ENCODE measurements around the gene ZNF646.

The ZNF646 gene

DNA sequence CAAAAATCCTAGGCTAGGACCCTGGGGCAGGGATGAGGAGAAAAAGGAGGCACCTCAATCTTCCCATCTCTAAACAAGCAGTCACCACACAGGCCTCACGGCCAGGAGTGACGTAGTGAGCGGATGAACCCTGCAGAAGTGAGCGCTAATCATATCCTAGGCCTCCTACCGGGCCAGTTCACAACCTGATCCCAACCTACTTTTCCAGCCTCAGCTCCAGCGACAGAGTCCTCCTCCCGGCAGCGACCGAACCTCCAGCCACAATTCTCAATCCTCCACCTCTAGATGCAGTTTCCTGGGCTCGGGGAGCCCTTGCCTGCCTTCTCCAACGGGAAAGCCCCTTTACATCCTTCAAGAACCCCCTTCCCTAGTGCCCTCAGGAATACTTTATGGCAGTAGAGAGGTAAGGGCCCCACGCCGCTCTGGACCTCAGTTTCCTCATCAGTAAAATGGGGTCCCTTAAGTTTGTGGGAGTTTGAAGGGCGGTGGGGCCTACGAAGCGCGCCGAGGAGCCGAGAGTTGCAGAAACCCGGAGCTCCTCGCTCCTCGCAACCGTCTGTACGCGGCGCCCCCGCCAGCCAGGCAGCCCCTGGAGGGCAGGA, 1.6 kb upstream of the ZNF646 start:
- H3K9ac ChIP-seq (ENCODE audit: low read depth, low read length): peak overlapping the region; percentile 84
- peaks cover 5% of the 10 kb centered on the region for H3K4me1 ChIP-seq (ENCODE audit: control insufficient read depth, insufficient read depth, low read length)
- no peaks in the 10 kb centered on the region for H3K27me3 ChIP-seq (ENCODE audit: control insufficient read depth, insufficient read depth, low read length)
- no peaks in the 10 kb centered on the region for H3K9me3 ChIP-seq (ENCODE audit: control insufficient read depth, insufficient read depth, low read length)
- peaks cover 16% of the 10 kb centered on the region for H3K36me3 ChIP-seq (ENCODE audit: control insufficient read depth, insufficient read depth, low read length)
- peak overlapping the region; percentile 100 for H3K4me3 ChIP-seq (ENCODE audit: low read depth, low read length)

DNA sequence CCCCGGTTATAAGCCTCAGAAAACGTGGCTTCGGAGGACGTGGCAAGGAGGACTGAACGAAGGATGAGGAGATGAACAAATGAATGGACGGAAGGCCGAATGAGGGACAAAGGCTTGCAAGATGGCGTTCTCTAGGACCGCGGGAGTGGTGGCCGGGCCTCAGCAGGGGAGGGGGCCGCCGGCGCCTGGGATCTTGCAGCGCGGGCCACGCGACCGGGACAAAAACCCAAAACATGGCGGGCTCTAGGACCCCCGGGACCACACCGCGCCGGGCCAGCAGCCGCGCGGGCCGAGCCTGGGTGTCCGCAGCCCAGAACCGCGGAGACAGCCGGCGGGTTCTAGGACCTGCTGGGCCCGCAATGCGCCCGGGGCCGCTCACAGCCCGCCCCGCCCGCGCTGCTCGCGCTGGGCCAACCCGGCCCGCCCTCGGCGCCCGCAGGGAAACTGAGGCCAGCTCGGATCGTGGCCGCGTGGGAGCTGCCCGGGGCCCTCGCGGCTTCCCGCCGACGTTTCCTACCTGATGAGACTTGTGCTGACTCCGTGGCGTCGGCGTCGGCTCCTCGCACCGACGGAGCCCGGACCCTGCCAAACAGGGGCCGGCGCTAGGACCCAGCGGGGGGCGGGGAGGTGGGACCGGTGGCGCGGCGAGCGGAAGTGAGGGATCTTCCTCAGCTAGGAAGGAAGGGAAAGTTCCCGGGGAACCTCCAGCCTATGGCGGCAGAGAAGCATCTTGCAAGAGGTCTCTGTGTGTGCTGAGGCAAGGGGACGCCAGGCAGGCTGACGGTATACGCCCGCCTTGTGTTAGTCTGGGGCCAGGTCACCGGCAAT, 866 bp upstream of the ZNF646 start:
- H3K4me1 ChIP-seq (ENCODE audit: control insufficient read depth, insufficient read depth, low read length): peaks cover 5% of the 10 kb centered on the region
- H3K4me3 ChIP-seq (ENCODE audit: low read depth, low read length): peak overlapping the region; percentile 100
- no peaks in the 10 kb centered on the region for H3K9me3 ChIP-seq (ENCODE audit: control insufficient read depth, insufficient read depth, low read length)
- peak overlapping the region; percentile 84 for H3K9ac ChIP-seq (ENCODE audit: low read depth, low read length)
- no peaks in the 10 kb centered on the region for H3K27me3 ChIP-seq (ENCODE audit: control insufficient read depth, insufficient read depth, low read length)
- H3K36me3 ChIP-seq (ENCODE audit: control insufficient read depth, insufficient read depth, low read length): peaks cover 22% of the 10 kb centered on the region

DNA sequence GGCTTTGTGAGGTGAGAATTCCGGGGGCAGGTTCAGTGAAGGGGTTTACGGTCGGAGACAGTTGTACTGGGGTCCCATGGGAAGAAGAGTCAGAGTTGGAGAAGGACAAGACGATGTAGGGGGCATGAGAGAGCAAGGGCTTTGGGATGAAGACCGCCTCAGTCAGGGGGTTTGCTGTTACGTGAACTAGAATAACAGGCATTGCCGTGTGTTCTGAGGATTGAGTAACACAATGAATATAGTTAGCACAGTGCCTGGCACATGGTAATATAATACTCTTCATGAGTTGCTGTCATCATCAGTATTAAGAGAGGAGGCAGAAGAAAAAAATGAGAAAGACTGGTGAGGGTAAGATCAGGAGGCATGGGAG, 577 bp downstream of the ZNF646 start:
- H3K9me3 ChIP-seq (ENCODE audit: control insufficient read depth, insufficient read depth, low read length): no peaks in the 10 kb centered on the region
- H3K4me1 ChIP-seq (ENCODE audit: control insufficient read depth, insufficient read depth, low read length): peaks cover 5% of the 10 kb centered on the region
- peaks cover 32% of the 10 kb centered on the region for H3K36me3 ChIP-seq (ENCODE audit: control insufficient read depth, insufficient read depth, low read length)
- H3K4me3 ChIP-seq (ENCODE audit: low read depth, low read length): peak overlapping the region; percentile 100
- H3K9ac ChIP-seq (ENCODE audit: low read depth, low read length): peak overlapping the region; percentile 38
- no peaks in the 10 kb centered on the region for H3K27me3 ChIP-seq (ENCODE audit: control insufficient read depth, insufficient read depth, low read length)

DNA sequence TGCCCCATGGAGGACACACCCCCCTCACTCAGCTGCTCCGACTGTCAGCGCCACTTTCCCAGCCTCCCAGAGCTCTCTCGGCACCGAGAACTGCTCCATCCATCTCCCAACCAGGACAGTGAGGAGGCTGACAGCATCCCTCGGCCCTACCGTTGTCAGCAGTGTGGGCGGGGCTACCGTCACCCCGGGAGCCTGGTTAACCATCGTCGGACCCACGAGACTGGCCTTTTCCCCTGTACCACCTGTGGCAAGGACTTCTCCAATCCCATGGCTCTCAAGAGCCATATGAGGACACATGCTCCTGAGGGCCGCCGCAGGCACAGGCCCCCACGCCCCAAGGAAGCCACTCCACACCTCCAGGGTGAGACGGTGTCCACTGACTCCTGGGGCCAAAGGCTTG, 2.1 kb downstream of the ZNF646 start:
- H3K4me1 ChIP-seq (ENCODE audit: control insufficient read depth, insufficient read depth, low read length): peaks cover 5% of the 10 kb centered on the region
- H3K9me3 ChIP-seq (ENCODE audit: control insufficient read depth, insufficient read depth, low read length): no peaks in the 10 kb centered on the region
- H3K4me3 ChIP-seq (ENCODE audit: low read depth, low read length): no peak overlapping the region
- peaks cover 47% of the 10 kb centered on the region for H3K36me3 ChIP-seq (ENCODE audit: control insufficient read depth, insufficient read depth, low read length)
- no peak overlapping the region for H3K9ac ChIP-seq (ENCODE audit: low read depth, low read length)
- H3K27me3 ChIP-seq (ENCODE audit: control insufficient read depth, insufficient read depth, low read length): no peaks in the 10 kb centered on the region

DNA sequence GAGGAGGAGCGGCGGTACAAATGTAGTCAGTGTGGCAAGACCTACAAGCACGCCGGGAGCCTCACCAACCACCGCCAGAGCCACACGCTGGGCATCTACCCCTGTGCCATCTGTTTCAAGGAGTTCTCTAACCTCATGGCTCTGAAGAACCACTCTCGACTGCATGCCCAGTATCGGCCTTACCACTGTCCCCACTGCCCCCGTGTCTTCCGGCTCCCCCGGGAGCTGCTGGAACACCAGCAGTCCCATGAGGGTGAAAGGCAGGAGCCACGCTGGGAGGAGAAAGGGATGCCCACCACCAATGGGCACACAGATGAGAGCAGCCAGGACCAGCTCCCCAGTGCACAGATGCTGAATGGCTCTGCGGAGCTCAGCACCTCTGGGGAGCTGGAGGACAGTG, 2.8 kb downstream of the ZNF646 start:
- H3K36me3 ChIP-seq (ENCODE audit: control insufficient read depth, insufficient read depth, low read length): peaks cover 54% of the 10 kb centered on the region
- H3K9me3 ChIP-seq (ENCODE audit: control insufficient read depth, insufficient read depth, low read length): no peaks in the 10 kb centered on the region
- no peak overlapping the region for H3K4me3 ChIP-seq (ENCODE audit: low read depth, low read length)
- no peaks in the 10 kb centered on the region for H3K27me3 ChIP-seq (ENCODE audit: control insufficient read depth, insufficient read depth, low read length)
- peaks cover 2% of the 10 kb centered on the region for H3K4me1 ChIP-seq (ENCODE audit: control insufficient read depth, insufficient read depth, low read length)
- H3K9ac ChIP-seq (ENCODE audit: low read depth, low read length): no peak overlapping the region

DNA sequence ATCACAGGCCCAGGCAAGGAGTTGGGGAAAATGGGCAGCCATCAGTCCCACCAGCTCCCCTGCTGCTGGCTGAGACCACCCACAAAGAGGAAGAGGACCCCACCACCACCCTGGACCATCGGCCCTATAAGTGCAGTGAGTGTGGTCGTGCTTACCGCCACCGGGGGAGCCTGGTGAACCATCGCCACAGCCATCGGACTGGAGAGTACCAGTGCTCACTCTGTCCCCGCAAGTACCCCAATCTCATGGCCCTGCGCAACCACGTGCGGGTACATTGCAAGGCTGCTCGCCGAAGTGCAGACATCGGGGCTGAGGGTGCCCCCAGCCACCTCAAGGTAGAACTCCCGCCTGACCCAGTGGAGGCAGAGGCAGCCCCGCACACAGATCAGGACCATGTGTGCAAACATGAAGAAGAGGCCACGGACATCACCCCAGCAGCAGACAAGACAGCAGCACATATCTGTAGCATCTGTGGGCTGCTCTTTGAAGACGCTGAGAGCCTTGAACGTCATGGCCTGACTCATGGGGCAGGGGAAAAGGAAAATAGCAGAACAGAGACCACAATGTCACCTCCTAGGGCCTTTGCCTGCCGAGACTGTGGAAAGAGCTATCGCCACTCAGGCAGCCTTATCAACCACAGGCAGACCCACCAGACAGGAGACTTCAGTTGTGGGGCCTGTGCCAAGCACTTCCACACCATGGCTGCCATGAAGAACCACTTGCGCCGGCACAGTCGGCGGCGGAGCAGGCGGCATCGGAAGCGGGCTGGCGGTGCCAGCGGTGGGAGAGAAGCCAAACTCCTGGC, 3.6 kb downstream of the ZNF646 start:
- H3K4me1 ChIP-seq (ENCODE audit: control insufficient read depth, insufficient read depth, low read length): no peaks in the 10 kb centered on the region

DNA sequence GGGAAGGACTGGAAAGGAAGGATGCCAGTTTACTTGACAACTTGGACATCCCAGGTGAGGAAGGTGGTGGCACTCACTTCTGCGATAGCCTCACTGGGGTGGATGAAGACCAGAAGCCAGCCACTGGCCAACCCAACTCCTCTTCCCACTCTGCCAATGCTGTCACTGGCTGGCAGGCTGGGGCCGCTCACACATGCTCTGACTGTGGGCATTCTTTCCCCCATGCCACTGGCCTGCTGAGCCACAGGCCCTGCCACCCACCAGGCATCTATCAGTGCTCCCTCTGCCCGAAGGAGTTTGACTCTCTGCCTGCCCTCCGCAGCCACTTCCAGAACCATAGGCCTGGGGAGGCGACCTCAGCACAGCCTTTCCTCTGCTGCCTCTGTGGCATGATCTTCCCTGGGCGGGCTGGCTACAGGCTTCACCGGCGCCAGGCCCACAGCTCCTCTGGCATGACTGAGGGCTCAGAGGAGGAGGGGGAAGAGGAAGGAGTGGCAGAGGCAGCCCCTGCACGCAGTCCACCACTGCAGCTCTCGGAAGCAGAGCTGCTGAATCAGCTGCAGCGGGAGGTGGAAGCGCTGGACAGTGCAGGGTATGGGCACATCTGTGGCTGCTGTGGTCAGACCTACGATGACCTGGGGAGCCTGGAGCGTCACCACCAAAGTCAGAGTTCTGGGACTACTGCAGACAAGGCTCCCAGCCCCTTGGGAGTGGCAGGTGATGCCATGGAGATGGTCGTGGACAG, 4.5 kb downstream of the ZNF646 start:
- H3K4me3 ChIP-seq (ENCODE audit: low read depth, low read length): no peak overlapping the region
- H3K9ac ChIP-seq (ENCODE audit: low read depth, low read length): no peak overlapping the region
- no peaks in the 10 kb centered on the region for H3K27me3 ChIP-seq (ENCODE audit: control insufficient read depth, insufficient read depth, low read length)
- H3K9me3 ChIP-seq (ENCODE audit: control insufficient read depth, insufficient read depth, low read length): no peaks in the 10 kb centered on the region
- H3K4me1 ChIP-seq (ENCODE audit: control insufficient read depth, insufficient read depth, low read length): no peaks in the 10 kb centered on the region
- peaks cover 56% of the 10 kb centered on the region for H3K36me3 ChIP-seq (ENCODE audit: control insufficient read depth, insufficient read depth, low read length)

More for the DNA sequence above, 3.6 kb downstream of the ZNF646 start:
- no peak overlapping the region for H3K4me3 ChIP-seq (ENCODE audit: low read depth, low read length)
- H3K36me3 ChIP-seq (ENCODE audit: control insufficient read depth, insufficient read depth, low read length): peaks cover 56% of the 10 kb centered on the region
- H3K9ac ChIP-seq (ENCODE audit: low read depth, low read length): no peak overlapping the region
- no peaks in the 10 kb centered on the region for H3K9me3 ChIP-seq (ENCODE audit: control insufficient read depth, insufficient read depth, low read length)
- no peaks in the 10 kb centered on the region for H3K27me3 ChIP-seq (ENCODE audit: control insufficient read depth, insufficient read depth, low read length)

DNA sequence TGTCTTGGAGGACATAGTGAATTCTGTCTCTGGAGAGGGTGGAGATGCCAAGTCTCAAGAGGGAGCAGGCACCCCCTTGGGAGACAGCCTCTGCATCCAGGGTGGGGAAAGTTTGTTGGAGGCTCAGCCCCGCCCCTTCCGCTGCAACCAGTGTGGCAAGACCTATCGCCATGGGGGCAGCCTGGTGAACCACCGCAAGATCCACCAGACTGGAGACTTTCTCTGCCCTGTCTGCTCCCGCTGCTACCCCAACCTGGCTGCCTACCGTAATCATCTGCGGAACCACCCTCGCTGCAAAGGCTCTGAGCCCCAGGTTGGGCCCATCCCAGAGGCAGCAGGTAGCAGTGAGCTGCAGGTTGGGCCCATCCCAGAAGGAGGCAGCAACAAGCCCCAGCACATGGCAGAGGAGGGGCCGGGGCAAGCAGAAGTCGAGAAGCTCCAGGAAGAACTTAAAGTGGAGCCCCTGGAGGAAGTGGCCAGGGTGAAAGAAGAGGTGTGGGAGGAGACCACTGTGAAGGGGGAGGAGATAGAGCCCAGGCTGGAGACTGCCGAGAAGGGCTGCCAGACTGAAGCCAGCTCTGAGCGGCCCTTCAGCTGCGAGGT, 5.2 kb downstream of the ZNF646 start:
- no peak overlapping the region for H3K9ac ChIP-seq (ENCODE audit: low read depth, low read length)
- H3K4me1 ChIP-seq (ENCODE audit: control insufficient read depth, insufficient read depth, low read length): no peaks in the 10 kb centered on the region
- H3K4me3 ChIP-seq (ENCODE audit: low read depth, low read length): no peak overlapping the region
- H3K9me3 ChIP-seq (ENCODE audit: control insufficient read depth, insufficient read depth, low read length): no peaks in the 10 kb centered on the region
- H3K27me3 ChIP-seq (ENCODE audit: control insufficient read depth, insufficient read depth, low read length): no peaks in the 10 kb centered on the region
- peaks cover 56% of the 10 kb centered on the region for H3K36me3 ChIP-seq (ENCODE audit: control insufficient read depth, insufficient read depth, low read length)

DNA sequence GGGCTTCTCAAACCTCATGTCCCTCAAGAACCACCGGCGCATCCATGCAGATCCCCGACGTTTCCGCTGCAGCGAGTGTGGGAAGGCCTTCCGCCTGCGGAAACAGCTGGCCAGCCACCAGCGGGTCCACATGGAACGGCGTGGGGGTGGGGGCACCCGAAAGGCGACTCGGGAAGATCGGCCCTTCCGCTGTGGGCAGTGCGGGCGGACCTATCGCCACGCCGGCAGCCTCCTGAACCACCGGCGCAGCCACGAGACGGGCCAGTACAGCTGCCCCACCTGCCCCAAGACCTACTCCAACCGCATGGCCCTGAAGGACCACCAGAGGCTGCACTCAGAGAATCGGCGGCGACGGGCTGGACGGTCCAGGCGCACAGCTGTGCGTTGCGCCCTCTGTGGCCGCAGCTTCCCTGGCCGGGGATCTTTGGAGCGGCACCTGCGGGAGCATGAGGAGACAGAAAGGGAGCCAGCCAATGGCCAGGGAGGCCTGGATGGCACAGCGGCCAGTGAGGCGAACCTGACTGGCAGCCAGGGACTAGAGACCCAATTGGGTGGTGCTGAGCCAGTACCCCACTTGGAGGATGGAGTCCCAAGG, 5.9 kb downstream of the ZNF646 start:
- Histone ChIP-seq H3K36me3 (ENCODE audit: control insufficient read depth, insufficient read depth, low read length) (peaks cover 56% of the 10 kb centered on the region), H3K9me3 (ENCODE audit: control insufficient read depth, insufficient read depth, low read length) (no peaks in the 10 kb centered on the region)

DNA sequence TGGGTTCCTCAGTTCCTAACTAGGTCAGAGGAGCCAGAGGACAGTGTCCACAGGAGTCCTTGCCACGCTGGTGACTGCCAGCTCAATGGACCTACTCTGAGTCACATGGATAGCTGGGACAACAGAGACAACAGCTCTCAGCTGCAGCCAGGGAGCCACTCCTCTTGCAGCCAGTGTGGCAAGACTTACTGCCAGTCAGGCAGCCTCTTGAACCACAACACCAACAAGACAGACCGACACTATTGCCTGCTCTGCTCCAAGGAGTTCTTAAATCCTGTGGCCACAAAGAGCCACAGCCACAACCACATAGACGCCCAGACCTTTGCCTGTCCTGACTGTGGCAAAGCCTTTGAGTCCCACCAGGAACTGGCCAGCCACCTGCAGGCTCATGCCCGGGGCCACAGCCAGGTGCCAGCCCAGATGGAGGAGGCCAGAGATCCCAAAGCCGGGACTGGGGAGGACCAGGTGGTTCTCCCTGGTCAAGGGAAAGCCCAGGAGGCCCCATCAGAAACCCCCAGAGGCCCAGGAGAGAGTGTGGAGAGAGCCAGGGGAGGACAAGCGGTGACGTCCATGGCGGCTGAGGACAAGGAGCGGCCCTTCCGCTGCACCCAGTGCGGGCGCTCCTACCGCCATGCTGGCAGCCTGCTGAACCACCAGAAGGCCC, 6.7 kb downstream of the ZNF646 start:
- Histone ChIP-seq H3K9ac (ENCODE audit: low read depth, low read length) (no peak overlapping the region), H3K4me1 (ENCODE audit: control insufficient read depth, insufficient read depth, low read length) (no peaks in the 10 kb centered on the region), H3K9me3 (ENCODE audit: control insufficient read depth, insufficient read depth, low read length) (no peaks in the 10 kb centered on the region), H3K4me3 (ENCODE audit: low read depth, low read length) (no peak overlapping the region), H3K36me3 (ENCODE audit: control insufficient read depth, insufficient read depth, low read length) (peaks cover 56% of the 10 kb centered on the region), H3K27me3 (ENCODE audit: control insufficient read depth, insufficient read depth, low read length) (no peaks in the 10 kb centered on the region)

More for the DNA sequence above, 5.9 kb downstream of the ZNF646 start:
- H3K4me1 ChIP-seq (ENCODE audit: control insufficient read depth, insufficient read depth, low read length): no peaks in the 10 kb centered on the region
- no peak overlapping the region for H3K9ac ChIP-seq (ENCODE audit: low read depth, low read length)
- no peaks in the 10 kb centered on the region for H3K27me3 ChIP-seq (ENCODE audit: control insufficient read depth, insufficient read depth, low read length)
- no peak overlapping the region for H3K4me3 ChIP-seq (ENCODE audit: low read depth, low read length)
